ENCODE data around the gene PLA2G2A.

DNA sequence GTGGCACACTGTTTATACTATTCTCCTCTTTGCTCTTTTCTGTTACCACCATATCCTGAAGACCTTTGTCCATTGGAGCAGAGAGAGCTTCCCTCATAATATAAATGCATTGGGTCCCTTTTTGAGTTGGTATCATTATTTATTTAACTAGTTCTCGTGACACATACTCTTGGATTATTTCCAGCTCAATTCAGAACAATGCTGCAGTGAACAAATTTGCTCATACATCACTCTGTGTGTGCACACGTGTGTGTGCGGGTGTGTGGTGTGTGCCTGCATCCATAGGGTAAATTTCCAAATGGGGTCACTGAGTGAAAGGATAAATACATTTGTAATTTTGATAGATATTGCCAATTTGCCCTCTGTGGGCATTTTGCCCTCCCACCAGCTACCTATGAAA is 5.8 kb downstream of the PLA2G2A start:
- TF ChIP-seq, protein P1, sequence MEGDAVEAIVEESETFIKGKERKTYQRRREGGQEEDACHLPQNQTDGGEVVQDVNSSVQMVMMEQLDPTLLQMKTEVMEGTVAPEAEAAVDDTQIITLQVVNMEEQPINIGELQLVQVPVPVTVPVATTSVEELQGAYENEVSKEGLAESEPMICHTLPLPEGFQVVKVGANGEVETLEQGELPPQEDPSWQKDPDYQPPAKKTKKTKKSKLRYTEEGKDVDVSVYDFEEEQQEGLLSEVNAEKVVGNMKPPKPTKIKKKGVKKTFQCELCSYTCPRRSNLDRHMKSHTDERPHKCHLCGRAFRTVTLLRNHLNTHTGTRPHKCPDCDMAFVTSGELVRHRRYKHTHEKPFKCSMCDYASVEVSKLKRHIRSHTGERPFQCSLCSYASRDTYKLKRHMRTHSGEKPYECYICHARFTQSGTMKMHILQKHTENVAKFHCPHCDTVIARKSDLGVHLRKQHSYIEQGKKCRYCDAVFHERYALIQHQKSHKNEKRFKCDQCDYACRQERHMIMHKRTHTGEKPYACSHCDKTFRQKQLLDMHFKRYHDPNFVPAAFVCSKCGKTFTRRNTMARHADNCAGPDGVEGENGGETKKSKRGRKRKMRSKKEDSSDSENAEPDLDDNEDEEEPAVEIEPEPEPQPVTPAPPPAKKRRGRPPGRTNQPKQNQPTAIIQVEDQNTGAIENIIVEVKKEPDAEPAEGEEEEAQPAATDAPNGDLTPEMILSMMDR (IDR thresholded peaks at IDR 0.05; ENCODE audit: low read length) = no peak
- TF ChIP-seq EZH2 (IDR thresholded peaks at IDR 0.05; ENCODE audit: borderline replicate concordance, low read length) = no peak

All from OCI-LY1 (cell line).